Measurements from ENCODE around the gene SS18L1. TPM values are rescaled to one million over a fixed set of nuclear protein-coding genes. Genes with fewer than 3 reads are reported as not detected.

Gene SS18L1
- total and polyA plus RNA-seq, 2 donors, result 8.8 to 18.0 TPM

GRCh38 chr20:62220666-62221568, 77.3 kb downstream of the SS18L1 start:
- WGBS, result 1% methylated on average over 46 of the region's 46 CpGs

GRCh38 chr20:62222266-62222850, 78.8 kb downstream of the SS18L1 start:
- no peak overlapping the region for H3K4me3 ChIP-seq (ENCODE audit: low read depth, low read length)
- no peaks in the 10 kb centered on the region for H3K4me1 ChIP-seq (ENCODE audit: insufficient read depth)
- 83% methylated on average over 18 of the region's 18 CpGs for WGBS
- H3K27ac ChIP-seq (ENCODE audit: low read depth), result no peak overlapping the region
- no peak for DNase-seq (ENCODE audit: extremely low spot score)
- no peaks in the 10 kb centered on the region for H3K36me3 ChIP-seq (ENCODE audit: insufficient read depth)

More at GRCh38 chr20:62220666-62221568, 77.3 kb downstream of the SS18L1 start:
- no peak for DNase-seq (ENCODE audit: extremely low spot score)
- Histone ChIP-seq H3K36me3 (ENCODE audit: insufficient read depth) (no peaks in the 10 kb centered on the region), H3K27ac (ENCODE audit: low read depth) (no peak overlapping the region), H3K4me3 (ENCODE audit: low read depth, low read length) (no peak overlapping the region), H3K4me1 (ENCODE audit: insufficient read depth) (no peaks in the 10 kb centered on the region)

- 67% methylated on average over 13 of the region's 13 CpGs for WGBS
- Histone ChIP-seq H3K4me3 (ENCODE audit: low read depth, low read length) (no peak overlapping the region), H3K4me1 (ENCODE audit: insufficient read depth) (no peaks in the 10 kb centered on the region), H3K27ac (ENCODE audit: low read depth) (no peak overlapping the region), H3K36me3 (ENCODE audit: insufficient read depth) (no peaks in the 10 kb centered on the region)
- no peak for DNase-seq (ENCODE audit: extremely low spot score)
Observed at GRCh38 chr20:62222972-62223371, 79.4 kb downstream of the SS18L1 start.

GRCh38 chr20:62223571-62223970, 80.0 kb downstream of the SS18L1 start:
- Histone ChIP-seq H3K36me3 (ENCODE audit: insufficient read depth) (no peaks in the 10 kb centered on the region), H3K4me1 (ENCODE audit: insufficient read depth) (no peaks in the 10 kb centered on the region), H3K27ac (ENCODE audit: low read depth) (no peak overlapping the region), H3K4me3 (ENCODE audit: low read depth, low read length) (no peak overlapping the region)
- no peak for DNase-seq (ENCODE audit: extremely low spot score)
- 78% methylated on average over 9 of the region's 9 CpGs for WGBS

GRCh38 chr20:62224113-62224855, 80.7 kb downstream of the SS18L1 start:
- Histone ChIP-seq H3K27ac (ENCODE audit: low read depth) (no peak overlapping the region), H3K4me3 (ENCODE audit: low read depth, low read length) (no peak overlapping the region), H3K36me3 (ENCODE audit: insufficient read depth) (no peaks in the 10 kb centered on the region), H3K4me1 (ENCODE audit: insufficient read depth) (no peaks in the 10 kb centered on the region)
- no peak for DNase-seq (ENCODE audit: extremely low spot score)
- 62% methylated on average over 21 of the region's 21 CpGs for WGBS

GRCh38 chr20:62225026-62225425, 81.5 kb downstream of the SS18L1 start:
- WGBS, result 89% methylated on average over 13 of the region's 13 CpGs
- no peaks in the 10 kb centered on the region for H3K36me3 ChIP-seq (ENCODE audit: insufficient read depth)
- no peak for DNase-seq (ENCODE audit: extremely low spot score)

GRCh38 chr20:62225820-62226635, 82.5 kb downstream of the SS18L1 start:
- Histone ChIP-seq H3K27ac (ENCODE audit: low read depth) (no peak overlapping the region), H3K4me1 (ENCODE audit: insufficient read depth) (no peaks in the 10 kb centered on the region), H3K4me3 (ENCODE audit: low read depth, low read length) (no peak overlapping the region), H3K36me3 (ENCODE audit: insufficient read depth) (no peaks in the 10 kb centered on the region)
- DNase-seq (ENCODE audit: extremely low spot score), result no peak
- 77% methylated on average over 17 of the region's 17 CpGs for whole genome bisulfite sequencing

More at GRCh38 chr20:62225026-62225425, 81.5 kb downstream of the SS18L1 start:
- H3K27ac ChIP-seq (ENCODE audit: low read depth), result no peak overlapping the region
- no peaks in the 10 kb centered on the region for H3K4me1 ChIP-seq (ENCODE audit: insufficient read depth)
- H3K4me3 ChIP-seq (ENCODE audit: low read depth, low read length), result no peak overlapping the region

- DNase-seq (ENCODE audit: extremely low spot score), result no peak
- no peaks in the 10 kb centered on the region for H3K4me1 ChIP-seq (ENCODE audit: insufficient read depth)
- H3K36me3 ChIP-seq (ENCODE audit: insufficient read depth), result no peaks in the 10 kb centered on the region
- H3K4me3 ChIP-seq (ENCODE audit: low read depth, low read length), result no peak overlapping the region
- WGBS, result 62% methylated on average over 24 of the region's 24 CpGs
- H3K27ac ChIP-seq (ENCODE audit: low read depth), result no peak overlapping the region
Observed at GRCh38 chr20:62226707-62227590, 83.4 kb downstream of the SS18L1 start.

- 54% methylated on average over 10 of the region's 10 CpGs for WGBS
- Histone ChIP-seq H3K27ac (ENCODE audit: low read depth) (no peak overlapping the region), H3K4me3 (ENCODE audit: low read depth, low read length) (no peak overlapping the region), H3K36me3 (ENCODE audit: insufficient read depth) (no peaks in the 10 kb centered on the region), H3K4me1 (ENCODE audit: insufficient read depth) (no peaks in the 10 kb centered on the region)
- no peak for DNase-seq (ENCODE audit: extremely low spot score)
Observed at GRCh38 chr20:62227591-62227976, 84.0 kb downstream of the SS18L1 start.

- Histone ChIP-seq H3K4me1 (ENCODE audit: insufficient read depth) (no peaks in the 10 kb centered on the region), H3K4me3 (ENCODE audit: low read depth, low read length) (no peak overlapping the region), H3K27ac (ENCODE audit: low read depth) (no peak overlapping the region), H3K36me3 (ENCODE audit: insufficient read depth) (no peaks in the 10 kb centered on the region)
- DNase-seq (ENCODE audit: extremely low spot score), result no peak
- WGBS, result 41% methylated on average over 37 of the region's 37 CpGs
Observed at GRCh38 chr20:62227977-62228958, 84.7 kb downstream of the SS18L1 start.

- 78% methylated on average over 7 of the region's 7 CpGs for WGBS
- no peak for DNase-seq (ENCODE audit: extremely low spot score)
- no peak overlapping the region for H3K27ac ChIP-seq (ENCODE audit: low read depth)
- no peaks in the 10 kb centered on the region for H3K4me1 ChIP-seq (ENCODE audit: insufficient read depth)
- no peaks in the 10 kb centered on the region for H3K36me3 ChIP-seq (ENCODE audit: insufficient read depth)
- no peak overlapping the region for H3K4me3 ChIP-seq (ENCODE audit: low read depth, low read length)
Observed at GRCh38 chr20:62228982-62229545, 85.5 kb downstream of the SS18L1 start.
